Loucy (cell line): Measurements from ENCODE around the gene FOXP1.

Experiments
- CTCF ChIP-seq: fragments of 200-600 bp; sonication (generic); conservative IDR thresholded peaks from 2 replicates; pipeline ENCODE4 v1.5.1; 2014; ENCODE audit warnings: mild to moderate bottlenecking, antibody characterized with exemption, low read length
- EZH2phosphoT487 ChIP-seq: fragments of 200-600 bp; IDR thresholded peaks from 2 replicates; pipeline ENCODE4 v1.6.1; 2018; ENCODE audit warnings: antibody characterized with exemption, mild to moderate bottlenecking, moderate library complexity, borderline replicate concordance

- TF ChIP-seq CTCF (no peak), EZH2phosphoT487 (no peak)
Measured at GRCh38 chr3:71294919-71295318, 288.6 kb downstream of the FOXP1 start.
